Measurements from ENCODE around the gene ITGA8.
"Not testable (repeated sequence)": the region's sequence is repeated elsewhere in the genome, so short reads cannot be mapped to it uniquely, and the experiment has no call there.

Gene ITGA8

GRCh38 chr10:15681076-15681475 lies 38.6 kb downstream of the ITGA8 start:
- DNase-seq (ENCODE audit: low spot score): no peak

- no peak for DNase-seq (ENCODE audit: low spot score)
These were observed 40.9 kb downstream of the ITGA8 start for GRCh38 chr10:15678851-15679250.

GRCh38 chr10:15672469-15672868 lies 47.3 kb downstream of the ITGA8 start:
- no peak for DNase-seq (ENCODE audit: low spot score)

GRCh38 chr10:15670880-15671279 lies 48.8 kb downstream of the ITGA8 start:
- DNase-seq (ENCODE audit: low spot score): no peak

- no peak for DNase-seq (ENCODE audit: low spot score)
These were observed 58.1 kb downstream of the ITGA8 start for GRCh38 chr10:15661574-15661973.

- DNase-seq (ENCODE audit: low spot score): no peak
These were observed 58.7 kb downstream of the ITGA8 start for GRCh38 chr10:15660990-15661389.

- DNase-seq (ENCODE audit: low spot score): no peak
These were observed 61.5 kb downstream of the ITGA8 start for GRCh38 chr10:15658069-15658702.

- DNase-seq (ENCODE audit: low spot score): no peak
These were observed 67.0 kb downstream of the ITGA8 start for GRCh38 chr10:15652757-15653156.

- no peak for DNase-seq (ENCODE audit: low spot score)
These were observed 67.6 kb downstream of the ITGA8 start for GRCh38 chr10:15652117-15652516.

GRCh38 chr10:15651175-15651574 lies 68.5 kb downstream of the ITGA8 start:
- DNase-seq (ENCODE audit: low spot score): no peak

- DNase-seq (ENCODE audit: low spot score): no peak
These were observed 77.6 kb downstream of the ITGA8 start for GRCh38 chr10:15642095-15642494.

GRCh38 chr10:15640536-15641085 lies 79.1 kb downstream of the ITGA8 start:
- no peak for DNase-seq (ENCODE audit: low spot score)

GRCh38 chr10:15636446-15636845 lies 83.3 kb downstream of the ITGA8 start:
- peak; percentile 25 for DNase-seq (ENCODE audit: low spot score)

GRCh38 chr10:15632456-15633091 lies 87.1 kb downstream of the ITGA8 start:
- no peak for DNase-seq (ENCODE audit: low spot score)

GRCh38 chr10:15631205-15631604 lies 88.5 kb downstream of the ITGA8 start:
- not testable (repeated sequence) for DNase-seq (ENCODE audit: low spot score)

- DNase-seq (ENCODE audit: low spot score): no peak
These were observed 89.4 kb downstream of the ITGA8 start for GRCh38 chr10:15630353-15630752.

- DNase-seq (ENCODE audit: low spot score): no peak
These were observed 92.0 kb downstream of the ITGA8 start for GRCh38 chr10:15627617-15628196.

GRCh38 chr10:15626937-15627336 lies 92.8 kb downstream of the ITGA8 start:
- DNase-seq (ENCODE audit: low spot score): no peak

- DNase-seq (ENCODE audit: low spot score): no peak
These were observed 94.5 kb downstream of the ITGA8 start for GRCh38 chr10:15625261-15625660.

- no peak for DNase-seq (ENCODE audit: low spot score)
These were observed 95.1 kb downstream of the ITGA8 start for GRCh38 chr10:15624401-15625196.

- DNase-seq (ENCODE audit: low spot score): no peak
These were observed 98.7 kb downstream of the ITGA8 start for GRCh38 chr10:15620836-15621515.

GRCh38 chr10:15620337-15620736 lies 99.4 kb downstream of the ITGA8 start:
- DNase-seq (ENCODE audit: low spot score): no peak
